GM23338 (cell line): ENCODE measurements around the gene SUPT3H. TPM values are rescaled to one million over a fixed set of nuclear protein-coding genes. Genes with fewer than 3 reads are reported as not detected.

Experiments
- ATAC-seq: fragments of 200-7000 bp; cut with Tn5 transposase; 3 replicates; pipeline ENCODE4 v1.9.1; 2020
- DNase-seq: peaks from one replicate; pipeline ENCODE4 v3.0.0-alpha.2; 2015; ENCODE audit warnings: low spot score
- H2AFZ ChIP-seq: fragments of 200-600 bp; sonication (generic); 2 replicates; pipeline ENCODE4 v1.8.0; 2016; ENCODE audit warnings: antibody characterized with exemption, mild to moderate bottlenecking, moderate library complexity
- H3F3A ChIP-seq: fragments of 200-600 bp; sonication (generic); replicated peaks from 2 replicates; pipeline ENCODE4 v1.8.0; 2017; ENCODE audit warnings: antibody characterized with exemption, mixed run types, low read depth
- H3K27ac ChIP-seq: fragments of 200-600 bp; sonication (generic); 2 replicates; pipeline ENCODE4 v1.6.1; 2016; ENCODE audit warnings: low read depth
- H3K27me3 ChIP-seq: fragments of 200-600 bp; sonication (generic); 2 replicates; pipeline ENCODE4 v1.8.0; 2016; ENCODE audit warnings: mild to moderate bottlenecking, mixed run types, moderate library complexity; ENCODE audit not compliant: insufficient read depth
- H3K36me3 ChIP-seq: fragments of 200-600 bp; sonication (generic); 2 replicates; pipeline ENCODE4 v1.8.0; 2016; ENCODE audit warnings: mild to moderate bottlenecking; ENCODE audit not compliant: insufficient read depth
- H3K4me1 ChIP-seq: fragments of 200-600 bp; sonication (generic); 2 replicates; pipeline ENCODE4 v1.8.0; 2016; ENCODE audit warnings: mild to moderate bottlenecking, moderate library complexity; ENCODE audit not compliant: insufficient read depth
- H3K4me2 ChIP-seq: fragments of 200-600 bp; sonication (generic); 2 replicates; pipeline ENCODE4 v1.7.1; 2017; ENCODE audit warnings: mixed run types
- H3K4me3 ChIP-seq: fragments of 200-600 bp; sonication (generic); 2 replicates; pipeline ENCODE4 v1.6.1; 2016; ENCODE audit warnings: mixed run types
- H3K79me2 ChIP-seq: fragments of 200-600 bp; sonication (generic); replicated peaks from 2 replicates; pipeline ENCODE4 v1.8.0; 2017; ENCODE audit warnings: mild to moderate bottlenecking; ENCODE audit not compliant: insufficient read depth
- H3K9me2 ChIP-seq: fragments of 200-600 bp; sonication (generic); 2 replicates; pipeline ENCODE4 v1.8.0; 2017; ENCODE audit not compliant: insufficient read depth
- H4K20me1 ChIP-seq: fragments of 200-600 bp; sonication (generic); replicated peaks from 2 replicates; pipeline ENCODE4 v1.8.0; 2017; ENCODE audit warnings: mild to moderate bottlenecking; ENCODE audit not compliant: insufficient read depth
- H3K27ac Mint-ChIP-seq: 2 replicates; pipeline ENCODE4 v1.8.0; 2020; ENCODE audit warnings: inconsistent platforms, mild to moderate bottlenecking, moderate library complexity, mixed read lengths
- H3K27me3 Mint-ChIP-seq: 3 replicates; pipeline ENCODE4 v1.8.0; 2022; ENCODE audit warnings: low read depth, mild to moderate bottlenecking, moderate library complexity, mixed read lengths, inconsistent platforms; ENCODE audit not compliant: insufficient read depth, poor library complexity
- H3K36me3 Mint-ChIP-seq: 3 replicates; pipeline ENCODE4 v1.8.0; 2021; ENCODE audit warnings: low read depth, mild to moderate bottlenecking, inconsistent platforms, moderate library complexity, mixed read lengths
- H3K4me1 Mint-ChIP-seq: 3 replicates; pipeline ENCODE4 v1.8.0; 2020; ENCODE audit warnings: mild to moderate bottlenecking, inconsistent platforms, mixed read lengths
- H3K4me3 Mint-ChIP-seq: 3 replicates; pipeline ENCODE4 v1.8.0; 2021; ENCODE audit warnings: moderate library complexity, mild to moderate bottlenecking, inconsistent platforms, mixed read lengths
- H3K9me3 Mint-ChIP-seq: 3 replicates; pipeline ENCODE4 v1.8.0; 2020; ENCODE audit warnings: moderate library complexity, mild to moderate bottlenecking, inconsistent platforms, mixed read lengths
- EZH2phosphoT487 ChIP-seq: fragments of 200-600 bp; sonication (generic); IDR thresholded peaks from one replicate; pipeline ENCODE4 v1.8.1; 2018; ENCODE audit warnings: antibody characterized with exemption; ENCODE audit not compliant: unreplicated experiment
- JUNB ChIP-seq: IDR thresholded peaks from one replicate; pipeline ENCODE4 v1.6.1; 2016; ENCODE audit warnings: antibody characterized with exemption; ENCODE audit not compliant: unreplicated experiment
- REST ChIP-seq: IDR thresholded peaks from one replicate; pipeline ENCODE4 v1.6.1; 2018; ENCODE audit warnings: antibody characterized with exemption; ENCODE audit not compliant: unreplicated experiment
- ZNF114 ChIP-seq: fragments of 250-450 bp; sonication (Bioruptor Pico); IDR thresholded peaks from 2 replicates; pipeline ENCODE4 v1.5.0; 2020; ENCODE audit warnings: mild to moderate bottlenecking, moderate library complexity
- ZNF331 ChIP-seq: fragments of 250-450 bp; sonication (Bioruptor Pico); IDR thresholded peaks from 2 replicates; pipeline ENCODE4 v1.5.0; 2020; ENCODE audit warnings: low read depth, mild to moderate bottlenecking, moderate library complexity
- polyA plus RNA-seq: library from polyadenylated mRNA; unstranded; fragments of >200 nt; fragmentation: Nextera tagmentation; extraction: Ambion mirVana; gene quantifications from 2 replicates; pipeline ENCODE4 v1.2.1, GENCODE V29; 2016
- total RNA-seq: library from RNA; depleted of rRNA; stranded (reverse); fragments of >200 nt; shearing (Covaris generic); gene quantifications from 2 replicates; pipeline ENCODE4 v1.2.3, GENCODE V29; 2014
- TF ChIP-seq, protein P1 (sequence below), 2 experiments: fragments of 200-600 bp in 1 of 2; sonication (generic) in 1 of 2; conservative IDR thresholded peaks; 2 replicates each; pipeline versions ENCODE4 v1.5.1 to v1.6.1; 2016 to 2017; ENCODE audit warnings: antibody characterized with exemption in 2 of 2, low read depth in 2 of 2, mild to moderate bottlenecking in 2 of 2, moderate library complexity in 1 of 2
- TF ChIP-seq, protein P2 (sequence below): IDR thresholded peaks from 2 replicates; pipeline ENCODE4 v1.6.1; 2016; ENCODE audit warnings: antibody characterized with exemption

SUPT3H gene
- total and polyA plus RNA-seq, 2 experiments from 2014 or later = 11.4 to 30.1 TPM

- TF ChIP-seq JUNB (no peak), EZH2phosphoT487 (no peak), ZNF114 (CRISPR knock-in tag) (no peak), REST (no peak), ZNF331 (CRISPR knock-in tag) (no peak)
- TF ChIP-seq, protein P1, sequence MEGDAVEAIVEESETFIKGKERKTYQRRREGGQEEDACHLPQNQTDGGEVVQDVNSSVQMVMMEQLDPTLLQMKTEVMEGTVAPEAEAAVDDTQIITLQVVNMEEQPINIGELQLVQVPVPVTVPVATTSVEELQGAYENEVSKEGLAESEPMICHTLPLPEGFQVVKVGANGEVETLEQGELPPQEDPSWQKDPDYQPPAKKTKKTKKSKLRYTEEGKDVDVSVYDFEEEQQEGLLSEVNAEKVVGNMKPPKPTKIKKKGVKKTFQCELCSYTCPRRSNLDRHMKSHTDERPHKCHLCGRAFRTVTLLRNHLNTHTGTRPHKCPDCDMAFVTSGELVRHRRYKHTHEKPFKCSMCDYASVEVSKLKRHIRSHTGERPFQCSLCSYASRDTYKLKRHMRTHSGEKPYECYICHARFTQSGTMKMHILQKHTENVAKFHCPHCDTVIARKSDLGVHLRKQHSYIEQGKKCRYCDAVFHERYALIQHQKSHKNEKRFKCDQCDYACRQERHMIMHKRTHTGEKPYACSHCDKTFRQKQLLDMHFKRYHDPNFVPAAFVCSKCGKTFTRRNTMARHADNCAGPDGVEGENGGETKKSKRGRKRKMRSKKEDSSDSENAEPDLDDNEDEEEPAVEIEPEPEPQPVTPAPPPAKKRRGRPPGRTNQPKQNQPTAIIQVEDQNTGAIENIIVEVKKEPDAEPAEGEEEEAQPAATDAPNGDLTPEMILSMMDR (conservative IDR thresholded peaks at IDR 0.05; ENCODE audit: low read depth in 2 of 2) = no peak
- Histone ChIP-seq H4K20me1 (no peaks in the 10 kb centered on the region; the same call in 1 of the 2 replicates), H3K4me1 (no peaks in the 10 kb centered on the region), H3K9me2 (no peaks in the 10 kb centered on the region), H3K36me3 (no peaks in the 10 kb centered on the region), H3K27ac (no peak overlapping the region), H3F3A (no peaks in the 10 kb centered on the region), H2AFZ (no peak overlapping the region), H3K27me3 (no peaks in the 10 kb centered on the region), H3K4me2 (no peak overlapping the region), H3K79me2 (no peaks in the 10 kb centered on the region), H3K4me3 (no peak overlapping the region)
- Mint-ChIP-seq H3K27ac (no peak overlapping the region; the same call in 1 of the 2 replicates), H3K36me3 (no peaks in the 10 kb centered on the region), H3K27me3 (no peaks in the 10 kb centered on the region), H3K4me3 (no peak overlapping the region), H3K9me3 (no peaks in the 10 kb centered on the region), H3K4me1 (peaks cover 2% of the 10 kb centered on the region; the same call in 2 of the 3 replicates)
- ATAC-seq (no peak), DNase-seq (no peak)
Observed at GRCh38 chr6:45116714-45117410, 260.9 kb downstream of the SUPT3H start.

DNA sequence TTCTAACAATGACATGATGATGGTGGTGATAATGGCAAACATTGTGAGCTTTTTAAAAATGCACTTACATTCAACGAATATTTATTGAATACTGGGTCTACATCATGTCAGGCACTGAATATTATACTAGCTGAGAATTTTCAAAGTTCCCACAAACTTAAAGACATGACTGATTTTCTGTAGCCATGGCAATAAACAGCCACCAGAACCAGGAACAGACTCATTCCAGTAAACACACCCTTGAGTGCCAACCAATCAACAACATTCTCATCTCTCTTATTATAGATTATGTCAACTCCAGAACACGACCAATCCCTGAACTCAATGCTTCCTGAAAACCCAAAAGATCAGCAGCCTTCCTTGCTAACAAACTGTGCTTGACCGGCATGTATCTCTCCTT lies 262.0 kb downstream of the SUPT3H start:
- DNase-seq (no peak), ATAC-seq (no peak)
- no peak overlapping the region for H3K27ac Mint-ChIP-seq

More for the DNA sequence above, 262.0 kb downstream of the SUPT3H start:
- Histone ChIP-seq H4K20me1 (no peaks in the 10 kb centered on the region; the same call in 1 of the 2 replicates), H3K4me2 (no peak overlapping the region), H2AFZ (no peak overlapping the region), H3K36me3 (no peaks in the 10 kb centered on the region), H3K27me3 (no peaks in the 10 kb centered on the region), H3K79me2 (no peaks in the 10 kb centered on the region), H3K4me3 (no peak overlapping the region), H3K9me2 (no peaks in the 10 kb centered on the region), H3K27ac (no peak overlapping the region), H3F3A (no peaks in the 10 kb centered on the region), H3K4me1 (peaks cover under 1% of the 10 kb centered on the region; the same call in 1 of the 2 replicates)
- H3K9me3 Mint-ChIP-seq = no peaks in the 10 kb centered on the region
- peaks cover 4% of the 10 kb centered on the region; the same call in 2 of the 3 replicates for H3K4me1 Mint-ChIP-seq
- H3K27me3 Mint-ChIP-seq = no peaks in the 10 kb centered on the region
- TF ChIP-seq, protein P2, sequence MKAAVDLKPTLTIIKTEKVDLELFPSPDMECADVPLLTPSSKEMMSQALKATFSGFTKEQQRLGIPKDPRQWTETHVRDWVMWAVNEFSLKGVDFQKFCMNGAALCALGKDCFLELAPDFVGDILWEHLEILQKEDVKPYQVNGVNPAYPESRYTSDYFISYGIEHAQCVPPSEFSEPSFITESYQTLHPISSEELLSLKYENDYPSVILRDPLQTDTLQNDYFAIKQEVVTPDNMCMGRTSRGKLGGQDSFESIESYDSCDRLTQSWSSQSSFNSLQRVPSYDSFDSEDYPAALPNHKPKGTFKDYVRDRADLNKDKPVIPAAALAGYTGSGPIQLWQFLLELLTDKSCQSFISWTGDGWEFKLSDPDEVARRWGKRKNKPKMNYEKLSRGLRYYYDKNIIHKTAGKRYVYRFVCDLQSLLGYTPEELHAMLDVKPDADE = no peak
- TF ChIP-seq REST (no peak), ZNF331 (CRISPR knock-in tag) (no peak)
- no peaks in the 10 kb centered on the region for H3K36me3 Mint-ChIP-seq
- H3K4me3 Mint-ChIP-seq = no peak overlapping the region
